ENCODE measurements around the gene RET.

DNA sequence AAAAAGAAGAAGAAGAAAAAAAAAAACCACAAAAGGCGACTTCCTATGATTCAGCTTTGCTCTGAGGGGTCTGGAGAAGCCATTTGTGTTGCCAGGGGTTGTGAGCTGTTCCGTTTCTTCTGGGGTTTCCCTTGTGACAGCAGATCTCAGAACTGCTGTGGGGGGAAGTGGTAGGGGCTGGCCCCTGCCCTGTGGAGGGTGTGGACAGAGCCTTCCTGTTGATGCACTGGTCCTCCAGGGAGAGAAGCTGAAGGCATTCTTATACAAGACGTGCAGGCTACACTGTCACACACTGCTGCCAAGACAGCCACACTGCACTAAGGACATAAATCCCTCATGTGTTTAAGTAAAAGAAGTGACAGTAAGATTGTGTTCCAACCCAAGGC, 44.1 kb downstream of the RET start:
- TF ChIP-seq, protein P1, sequence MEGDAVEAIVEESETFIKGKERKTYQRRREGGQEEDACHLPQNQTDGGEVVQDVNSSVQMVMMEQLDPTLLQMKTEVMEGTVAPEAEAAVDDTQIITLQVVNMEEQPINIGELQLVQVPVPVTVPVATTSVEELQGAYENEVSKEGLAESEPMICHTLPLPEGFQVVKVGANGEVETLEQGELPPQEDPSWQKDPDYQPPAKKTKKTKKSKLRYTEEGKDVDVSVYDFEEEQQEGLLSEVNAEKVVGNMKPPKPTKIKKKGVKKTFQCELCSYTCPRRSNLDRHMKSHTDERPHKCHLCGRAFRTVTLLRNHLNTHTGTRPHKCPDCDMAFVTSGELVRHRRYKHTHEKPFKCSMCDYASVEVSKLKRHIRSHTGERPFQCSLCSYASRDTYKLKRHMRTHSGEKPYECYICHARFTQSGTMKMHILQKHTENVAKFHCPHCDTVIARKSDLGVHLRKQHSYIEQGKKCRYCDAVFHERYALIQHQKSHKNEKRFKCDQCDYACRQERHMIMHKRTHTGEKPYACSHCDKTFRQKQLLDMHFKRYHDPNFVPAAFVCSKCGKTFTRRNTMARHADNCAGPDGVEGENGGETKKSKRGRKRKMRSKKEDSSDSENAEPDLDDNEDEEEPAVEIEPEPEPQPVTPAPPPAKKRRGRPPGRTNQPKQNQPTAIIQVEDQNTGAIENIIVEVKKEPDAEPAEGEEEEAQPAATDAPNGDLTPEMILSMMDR (IDR thresholded peaks at IDR 0.05; ENCODE audit: low read depth, low read length), result no peak
- TF ChIP-seq POLR2A (IDR thresholded peaks at IDR 0.05; ENCODE audit: extremely low read depth, insufficient read length) (no peak), MYC (IDR thresholded peaks at IDR 0.05; ENCODE audit: low read depth, low read length) (peak; percentile 59)

Measured in NB4 (cell line).